ENCODE results near the gene RELT.

DNA sequence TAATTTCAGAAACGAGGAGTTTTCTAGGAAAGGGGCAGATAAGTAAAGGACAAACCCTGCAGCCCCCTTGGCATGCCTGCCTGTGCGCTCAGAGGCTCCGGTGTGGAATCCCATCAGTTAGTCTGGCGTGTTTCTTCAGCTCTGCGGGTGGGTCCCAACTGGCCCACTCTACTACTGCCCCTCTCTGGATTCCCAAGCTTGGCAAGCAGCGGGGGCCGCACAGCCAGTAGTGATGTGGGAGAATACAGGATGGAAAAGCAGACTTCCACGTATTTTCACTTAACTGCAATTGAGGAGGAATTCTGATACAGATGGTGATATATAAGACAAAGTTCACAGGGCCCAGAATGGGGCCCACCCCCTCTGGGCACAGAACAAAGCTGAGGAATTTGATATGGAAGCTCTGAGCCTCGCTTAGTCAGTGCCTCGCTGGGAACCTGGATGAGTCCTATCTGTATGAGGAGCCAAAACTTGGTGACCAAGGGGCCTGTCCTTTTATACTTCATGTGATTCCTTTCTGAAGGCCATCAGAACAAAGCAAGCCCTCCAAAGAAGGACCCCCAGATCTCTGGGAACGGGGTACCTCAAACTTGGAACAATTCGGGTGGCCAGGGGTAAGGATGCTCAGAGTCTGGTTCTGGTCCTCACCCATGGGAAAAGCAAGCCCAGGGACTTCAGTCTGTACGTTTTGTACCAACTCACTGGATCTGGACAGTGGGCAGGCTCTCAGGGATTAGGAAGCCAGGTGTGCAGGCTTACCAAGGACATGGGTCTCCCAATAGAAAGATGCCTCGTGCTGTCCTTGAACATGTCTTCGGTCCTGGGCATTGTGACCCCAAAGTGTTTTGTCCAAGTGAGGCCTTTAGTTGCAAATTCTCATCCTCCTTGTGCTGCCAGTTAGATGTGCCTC, 26.0 kb downstream of the RELT start:
- no peak for TF ChIP-seq POLR2AphosphoS5 (IDR thresholded peaks at IDR 0.05)
- TF ChIP-seq CTCF (IDR thresholded peaks at IDR 0.05) = no peak
- TF ChIP-seq POLR2A (IDR thresholded peaks at IDR 0.05) = no peak
